Activated T-cell treated with anti-CD3 and anti-CD28 coated beads, Interleukin-2, amount 50 U/mL, for 72 hours (primary cell): ENCODE data around the gene NAPB. TPM values are rescaled to one million over a fixed set of nuclear protein-coding genes. Genes with fewer than 3 reads are reported as not detected.
"Not testable (repeated sequence)": the region's sequence is repeated elsewhere in the genome, so short reads cannot be mapped to it uniquely, and the experiment has no call there.

Experiments used
- ATAC-seq, 2 donors: fragments of 150-1000 bp; cut with Tn5 transposase; replicated peaks in 1 of 2; 2 replicates each; pipeline ENCODE4 v1.10.0; 2021; ENCODE audit warnings: moderate library complexity in 2 of 2, mild to moderate bottlenecking in 1 of 2
- DNase-seq, 2 donors: peaks; one replicate each; pipeline ENCODE4 v3.0.0; 2021 to 2022; ENCODE audit warnings: mixed read lengths in 1 of 2
- H3K27ac Mint-ChIP-seq: one replicate; pipeline ENCODE4 v1.8.0; 2022; ENCODE audit warnings: mild to moderate bottlenecking, moderate library complexity, mixed read lengths
- H3K27me3 Mint-ChIP-seq: one replicate; pipeline ENCODE4 v1.8.0; 2022; ENCODE audit warnings: low read depth, mixed read lengths
- H3K36me3 Mint-ChIP-seq, 2 donors: one replicate each; pipeline ENCODE4 v1.8.0; 2022; ENCODE audit warnings: mixed read lengths in 2 of 2, mild to moderate bottlenecking in 1 of 2; ENCODE audit not compliant: insufficient read depth in 2 of 2
- H3K4me1 Mint-ChIP-seq: one replicate; pipeline ENCODE4 v1.8.0; 2022; ENCODE audit warnings: low read depth, mixed read lengths
- H3K4me3 Mint-ChIP-seq, 2 donors: one replicate each; pipeline ENCODE4 v1.8.0; 2022; ENCODE audit warnings: mild to moderate bottlenecking in 2 of 2, mixed read lengths in 2 of 2, moderate library complexity in 2 of 2
- H3K9me3 Mint-ChIP-seq, 2 donors: one replicate each; pipeline ENCODE4 v1.8.0; 2022; ENCODE audit warnings: mixed read lengths in 2 of 2
- total RNA-seq, 2 donors: library from RNA; stranded (reverse); gene quantifications; one replicate each; pipeline ENCODE4 v1.2.3, GENCODE V29; 2022

NAPB gene
- 10 to 100 TPM in 1 of 2 donors, 1 to 10 TPM in 1; 9.0 to 14.2 TPM for total RNA-seq

GRCh38 chr20:23420943-23421931, at the start of gene NAPB:
TSS of gene NAPB (minus strand) at chr20:23421488. CDS start at chr20:23421402, 86 bp downstream.
- no peaks in the 10 kb centered on the region for H3K27me3 Mint-ChIP-seq
- ATAC-seq, result peak; percentile 98
- peak within 1 kb of the TSS; percentile 89 to 99 for H3K4me3 Mint-ChIP-seq
- DNase-seq, result peak; percentile 94 to 95
- no peaks in the 10 kb centered on the region for H3K9me3 Mint-ChIP-seq
- peaks cover 41% of the 10 kb centered on the region for H3K4me1 Mint-ChIP-seq
- H3K27ac Mint-ChIP-seq, result peak within 1 kb of the TSS; percentile 33
- peaks cover 0 to 3% of the 10 kb centered on the region in 2 donors for H3K36me3 Mint-ChIP-seq

GRCh38 chr20:23466961-23467360, 45.7 kb upstream of the NAPB start:
- Mint-ChIP-seq H3K27me3 (peaks cover 23% of the 10 kb centered on the region), H3K9me3 (peaks cover 7 to 17% of the 10 kb centered on the region in 2 donors)
- not testable (repeated sequence) for DNase-seq, H3K4me1 Mint-ChIP-seq, H3K36me3 Mint-ChIP-seq, ATAC-seq, H3K4me3 Mint-ChIP-seq, H3K27ac Mint-ChIP-seq

GRCh38 chr20:23461180-23461579, 39.9 kb upstream of the NAPB start:
- Mint-ChIP-seq H3K36me3 (peaks cover 0 to 2% of the 10 kb centered on the region in 2 donors), H3K27me3 (peaks cover 9% of the 10 kb centered on the region), H3K4me1 (peaks cover 6% of the 10 kb centered on the region), H3K27ac (no peak overlapping the region), H3K9me3 (peaks cover 3 to 9% of the 10 kb centered on the region in 2 donors), H3K4me3 (no peak overlapping the region)
- DNase-seq, result no peak
- ATAC-seq, result peak in 1 of 2 donors; percentile 29

- H3K9me3 Mint-ChIP-seq, result peaks cover 3 to 6% of the 10 kb centered on the region in 2 donors
- no peak overlapping the region for H3K27ac Mint-ChIP-seq
- H3K4me1 Mint-ChIP-seq, result peaks cover 12% of the 10 kb centered on the region
- ATAC-seq, result peak in 1 of 2 donors; percentile 36
- DNase-seq, result peak in 1 of 2 donors; percentile 7
- no peak overlapping the region for H3K4me3 Mint-ChIP-seq
- peaks cover 0 to 2% of the 10 kb centered on the region in 2 donors for H3K36me3 Mint-ChIP-seq
- H3K27me3 Mint-ChIP-seq, result peaks cover 8% of the 10 kb centered on the region
Measured at GRCh38 chr20:23459461-23460150, 38.3 kb upstream of the NAPB start.

GRCh38 chr20:23456873-23457272, 35.6 kb upstream of the NAPB start:
- H3K9me3 Mint-ChIP-seq, result no peaks in the 10 kb centered on the region
- H3K4me1 Mint-ChIP-seq, result peaks cover 12% of the 10 kb centered on the region
- ATAC-seq (no peak), DNase-seq (no peak)
- H3K4me3 Mint-ChIP-seq, result no peak overlapping the region
- H3K27ac Mint-ChIP-seq, result peak overlapping the region; percentile 45
- no peaks in the 10 kb centered on the region for H3K36me3 Mint-ChIP-seq
- H3K27me3 Mint-ChIP-seq, result no peaks in the 10 kb centered on the region

- ATAC-seq, result no peak
- H3K4me1 Mint-ChIP-seq, result peaks cover 12% of the 10 kb centered on the region
- H3K27me3 Mint-ChIP-seq, result no peaks in the 10 kb centered on the region
- H3K4me3 Mint-ChIP-seq, result peak overlapping the region in 1 of 2 donors; percentile 13
- no peak for DNase-seq
- H3K36me3 Mint-ChIP-seq, result no peaks in the 10 kb centered on the region
- no peak overlapping the region for H3K27ac Mint-ChIP-seq
- no peaks in the 10 kb centered on the region for H3K9me3 Mint-ChIP-seq
Measured at GRCh38 chr20:23456409-23456808, 35.1 kb upstream of the NAPB start.

- Mint-ChIP-seq H3K4me1 (peaks cover 17% of the 10 kb centered on the region), H3K9me3 (no peaks in the 10 kb centered on the region), H3K27ac (peak overlapping the region; percentile 3), H3K36me3 (no peaks in the 10 kb centered on the region), H3K27me3 (peaks cover 6% of the 10 kb centered on the region), H3K4me3 (no peak overlapping the region)
- ATAC-seq, result no peak
- no peak for DNase-seq
Measured at GRCh38 chr20:23455639-23456038, 34.4 kb upstream of the NAPB start.

GRCh38 chr20:23454816-23455215, 33.5 kb upstream of the NAPB start:
- Mint-ChIP-seq H3K4me1 (peaks cover 18% of the 10 kb centered on the region), H3K9me3 (no peaks in the 10 kb centered on the region), H3K36me3 (no peaks in the 10 kb centered on the region), H3K27ac (no peak overlapping the region), H3K27me3 (peaks cover 8% of the 10 kb centered on the region), H3K4me3 (no peak overlapping the region)
- ATAC-seq, result no peak
- DNase-seq, result no peak

- H3K27ac Mint-ChIP-seq, result no peak overlapping the region
- no peaks in the 10 kb centered on the region for H3K36me3 Mint-ChIP-seq
- H3K4me3 Mint-ChIP-seq, result no peak overlapping the region
- no peak for ATAC-seq
- H3K4me1 Mint-ChIP-seq, result peaks cover 24% of the 10 kb centered on the region
- H3K9me3 Mint-ChIP-seq, result no peaks in the 10 kb centered on the region
- DNase-seq, result no peak
- H3K27me3 Mint-ChIP-seq, result peaks cover 8% of the 10 kb centered on the region
Measured at GRCh38 chr20:23453549-23454543, 32.6 kb upstream of the NAPB start.

- no peaks in the 10 kb centered on the region for H3K9me3 Mint-ChIP-seq
- H3K27me3 Mint-ChIP-seq, result peaks cover 8% of the 10 kb centered on the region
- H3K27ac Mint-ChIP-seq, result no peak within 1 kb of the TSS
- no peak within 1 kb of the TSS for H3K4me3 Mint-ChIP-seq
- peaks cover 24% of the 10 kb centered on the region for H3K4me1 Mint-ChIP-seq
- no peak for ATAC-seq
- no peak for DNase-seq
- H3K36me3 Mint-ChIP-seq, result no peaks in the 10 kb centered on the region
Measured at GRCh38 chr20:23452776-23453175, 31.5 kb upstream of the NAPB start, which contains the start of gene CST11. TSS of gene CST11 (minus strand) at chr20:23452876. CDS start at chr20:23452811, 65 bp downstream.

- ATAC-seq (no peak), DNase-seq (no peak)
- no peak overlapping the region for H3K4me3 Mint-ChIP-seq
- peaks cover 8% of the 10 kb centered on the region for H3K27me3 Mint-ChIP-seq
- no peaks in the 10 kb centered on the region for H3K36me3 Mint-ChIP-seq
- peaks cover 24% of the 10 kb centered on the region for H3K4me1 Mint-ChIP-seq
- H3K27ac Mint-ChIP-seq, result no peak overlapping the region
- H3K9me3 Mint-ChIP-seq, result no peaks in the 10 kb centered on the region
Measured at GRCh38 chr20:23451956-23452487, 30.7 kb upstream of the NAPB start.

GRCh38 chr20:23450877-23451276, 29.6 kb upstream of the NAPB start:
- Mint-ChIP-seq H3K27me3 (peaks cover 8% of the 10 kb centered on the region), H3K4me1 (peaks cover 15% of the 10 kb centered on the region), H3K36me3 (no peaks in the 10 kb centered on the region), H3K9me3 (no peaks in the 10 kb centered on the region), H3K27ac (no peak overlapping the region), H3K4me3 (no peak overlapping the region)
- DNase-seq (no peak), ATAC-seq (no peak)
